RWPE2 (cell line): Measurements from ENCODE around the gene ACSBG1.

Source experiments
- ATAC-seq: fragments of 200-7000 bp; cut with Tn5 transposase; 3 replicates; pipeline ENCODE4 v1.9.1; 2021; ENCODE audit warnings: low read depth
- DNase-seq: peaks from one replicate; pipeline ENCODE4 v3.0.0-alpha.2; 2020; ENCODE audit warnings: low spot score
- H3K27ac ChIP-seq: fragments of 450-650 bp; 2 replicates; pipeline ENCODE4 v1.5.1; 2017; ENCODE audit warnings: mild to moderate bottlenecking; ENCODE audit not compliant: poor library complexity, severe bottlenecking
- H3K27me3 ChIP-seq: fragments of 250-450 bp; sonication (Bioruptor Pico); 2 replicates; pipeline ENCODE4 v1.5.1; 2021; ENCODE audit warnings: mild to moderate bottlenecking, moderate library complexity; ENCODE audit not compliant: insufficient read depth, poor library complexity, severe bottlenecking
- H3K36me3 ChIP-seq: fragments of 250-450 bp; sonication (Bioruptor Pico); 2 replicates; pipeline ENCODE4 v1.5.1; 2020; ENCODE audit warnings: low read depth, mild to moderate bottlenecking, moderate library complexity
- H3K4me1 ChIP-seq: fragments of 250-450 bp; sonication (Bioruptor Pico); 2 replicates; pipeline ENCODE4 v1.5.1; 2021; ENCODE audit warnings: mild to moderate bottlenecking, moderate library complexity; ENCODE audit not compliant: insufficient read depth, poor library complexity, severe bottlenecking
- H3K4me3 ChIP-seq: fragments of 250-450 bp; sonication (Bioruptor Pico); 2 replicates; pipeline ENCODE4 v1.5.1; 2021; ENCODE audit warnings: mild to moderate bottlenecking, moderate library complexity; ENCODE audit not compliant: severe bottlenecking
- H3K9me3 ChIP-seq: fragments of 250-450 bp; sonication (Bioruptor Pico); 2 replicates; pipeline ENCODE4 v1.5.1; 2021; ENCODE audit warnings: mild to moderate bottlenecking, moderate library complexity; ENCODE audit not compliant: severe bottlenecking
- TF ChIP-seq, protein P1 (sequence below): fragments of 450-650 bp; IDR thresholded peaks from one replicate; pipeline ENCODE4 v1.5.1; 2017; ENCODE audit warnings: mild to moderate bottlenecking, moderate library complexity; ENCODE audit not compliant: poor library complexity, severe bottlenecking

The ACSBG1 gene

DNA sequence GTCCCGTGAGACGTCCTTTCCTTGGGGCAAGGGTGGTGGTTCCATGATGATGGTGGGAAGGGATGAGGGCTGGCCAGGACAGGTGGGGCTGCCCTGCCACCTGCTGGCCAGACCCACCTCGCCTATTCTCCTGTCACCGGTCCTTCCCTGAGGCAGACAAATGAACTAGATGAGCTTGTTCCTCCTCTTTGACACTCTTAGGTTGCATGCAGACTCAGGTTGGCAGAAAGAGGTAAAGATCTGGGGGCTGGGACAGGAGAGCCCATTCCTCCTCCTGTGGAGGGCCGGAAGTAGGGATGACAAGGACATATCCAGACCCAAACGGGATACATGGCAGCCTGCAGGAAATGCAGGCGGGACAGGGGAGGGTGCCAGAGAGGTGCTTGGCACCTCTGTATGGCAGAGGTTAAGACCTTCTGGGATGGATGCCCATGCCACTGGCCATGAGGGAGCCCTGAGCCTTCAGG lies 38.6 kb downstream of the ACSBG1 start:
- H3K4me3 ChIP-seq: no peak overlapping the region
- H3K27ac ChIP-seq: no peak overlapping the region
- peaks cover 3% of the 10 kb centered on the region for H3K9me3 ChIP-seq
- peak; percentile 64 for DNase-seq
- peaks cover 5% of the 10 kb centered on the region for H3K27me3 ChIP-seq
- TF ChIP-seq, protein P1, sequence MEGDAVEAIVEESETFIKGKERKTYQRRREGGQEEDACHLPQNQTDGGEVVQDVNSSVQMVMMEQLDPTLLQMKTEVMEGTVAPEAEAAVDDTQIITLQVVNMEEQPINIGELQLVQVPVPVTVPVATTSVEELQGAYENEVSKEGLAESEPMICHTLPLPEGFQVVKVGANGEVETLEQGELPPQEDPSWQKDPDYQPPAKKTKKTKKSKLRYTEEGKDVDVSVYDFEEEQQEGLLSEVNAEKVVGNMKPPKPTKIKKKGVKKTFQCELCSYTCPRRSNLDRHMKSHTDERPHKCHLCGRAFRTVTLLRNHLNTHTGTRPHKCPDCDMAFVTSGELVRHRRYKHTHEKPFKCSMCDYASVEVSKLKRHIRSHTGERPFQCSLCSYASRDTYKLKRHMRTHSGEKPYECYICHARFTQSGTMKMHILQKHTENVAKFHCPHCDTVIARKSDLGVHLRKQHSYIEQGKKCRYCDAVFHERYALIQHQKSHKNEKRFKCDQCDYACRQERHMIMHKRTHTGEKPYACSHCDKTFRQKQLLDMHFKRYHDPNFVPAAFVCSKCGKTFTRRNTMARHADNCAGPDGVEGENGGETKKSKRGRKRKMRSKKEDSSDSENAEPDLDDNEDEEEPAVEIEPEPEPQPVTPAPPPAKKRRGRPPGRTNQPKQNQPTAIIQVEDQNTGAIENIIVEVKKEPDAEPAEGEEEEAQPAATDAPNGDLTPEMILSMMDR: peak; percentile 97
- H3K36me3 ChIP-seq: no peaks in the 10 kb centered on the region
- no peaks in the 10 kb centered on the region for H3K4me1 ChIP-seq
- peak; percentile 88 for ATAC-seq

GRCh38 chr15:78194568-78194925 lies 39.8 kb downstream of the ACSBG1 start:
- TF ChIP-seq, protein P1: no peak

GRCh38 chr15:78193731-78194567 lies 40.4 kb downstream of the ACSBG1 start:
- peaks cover 3% of the 10 kb centered on the region for H3K9me3 ChIP-seq
- TF ChIP-seq, protein P1: no peak
- H3K27ac ChIP-seq: no peak overlapping the region
- peak; percentile 68 for DNase-seq
- H3K27me3 ChIP-seq: peaks cover 8% of the 10 kb centered on the region
- no peaks in the 10 kb centered on the region for H3K36me3 ChIP-seq
- ATAC-seq: no peak
- H3K4me1 ChIP-seq: no peaks in the 10 kb centered on the region
- H3K4me3 ChIP-seq: no peak overlapping the region

More at GRCh38 chr15:78194568-78194925, 39.8 kb downstream of the ACSBG1 start:
- Histone ChIP-seq H3K9me3 (peaks cover 3% of the 10 kb centered on the region), H3K27ac (no peak overlapping the region), H3K36me3 (no peaks in the 10 kb centered on the region), H3K27me3 (peaks cover 8% of the 10 kb centered on the region), H3K4me3 (no peak overlapping the region), H3K4me1 (no peaks in the 10 kb centered on the region)
- no peak for ATAC-seq
- DNase-seq: peak; percentile 66

DNA sequence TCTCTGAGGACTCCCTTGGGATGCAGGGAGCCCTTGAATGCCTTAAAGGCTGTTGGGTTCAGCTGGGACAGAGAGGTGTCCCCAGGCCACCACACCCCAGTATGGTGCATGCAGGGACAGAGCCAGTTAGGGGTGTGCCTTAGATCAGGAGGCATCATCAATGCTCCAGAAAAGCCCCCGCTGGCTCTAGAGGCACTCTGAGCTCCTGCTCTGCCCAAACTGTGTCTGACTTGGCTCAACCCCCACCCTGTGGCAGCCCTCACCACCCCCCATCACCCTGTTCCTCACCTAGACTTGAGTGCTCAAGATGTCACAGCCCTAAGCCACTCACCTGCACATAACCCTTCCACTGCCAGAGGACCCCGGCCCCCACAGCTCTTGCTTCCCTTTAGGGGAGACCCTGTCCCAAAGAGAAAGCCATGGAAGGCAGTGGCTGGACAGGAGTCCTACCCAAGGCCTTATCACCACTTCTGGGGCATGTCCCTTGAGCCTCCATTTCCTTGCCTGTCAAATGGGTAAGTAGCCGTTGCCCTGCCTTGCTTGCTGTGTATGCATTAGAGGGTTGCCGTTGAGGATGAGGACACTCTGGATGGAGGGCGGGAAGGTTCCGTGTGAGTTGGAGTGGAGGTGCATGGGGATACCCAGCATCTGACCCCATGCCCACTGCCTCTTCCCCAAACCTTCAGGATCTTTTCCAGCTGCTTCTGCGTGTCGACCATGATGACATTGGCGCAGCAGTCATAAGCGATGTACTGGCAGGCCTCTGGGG lies 41.4 kb downstream of the ACSBG1 start:
- no peaks in the 10 kb centered on the region for H3K4me1 ChIP-seq
- H3K36me3 ChIP-seq: no peaks in the 10 kb centered on the region
- TF ChIP-seq, protein P1: no peak
- H3K9me3 ChIP-seq: peaks cover 3% of the 10 kb centered on the region
- peaks cover 8% of the 10 kb centered on the region for H3K27me3 ChIP-seq
- no peak overlapping the region for H3K27ac ChIP-seq
- H3K4me3 ChIP-seq: no peak overlapping the region
- ATAC-seq (no peak), DNase-seq (peak; percentile 65)
